Spleen (tissue), 7 donors: ENCODE data around the gene NDUFB7.

Source experiments
- POLR2A ChIP-seq, 3 donors: fragments of 450-650 bp; IDR thresholded peaks; one replicate each; pipeline ENCODE4 v1.5.1; 2017; ENCODE audit warnings: antibody characterized with exemption in 3 of 3, mild to moderate bottlenecking in 1 of 3
- POLR2AphosphoS5 ChIP-seq, 3 donors: sonication (generic); formaldehyde crosslinking; IDR thresholded peaks; one replicate each; pipeline ENCODE4 v1.5.1; 2017; ENCODE audit warnings: antibody characterized with exemption in 3 of 3
- TF ChIP-seq, protein P1 (sequence below), 11 experiments: fragments of 200-600 bp in 7 of 11; fragments of 450-650 bp in 4 of 11; sonication (generic) in 4 of 11; IDR thresholded peaks in 8 of 11; conservative IDR thresholded peaks in 3 of 11; 1 replicate in 7 of 11; 2 replicates in 4 of 11; pipeline versions ENCODE4 v1.4.0 to v1.8.0; 2016 to 2021; ENCODE audit warnings: antibody characterized with exemption in 11 of 11, inconsistent platforms in 4 of 11, mild to moderate bottlenecking in 1 of 11
- donor health status: DM: no; HTN: no; CAD: no; lungs with moderate emphysema.
- donor health status: DM: no; HTN: no; CAD: no.
- donor health status: DM: no; HTN: no; CAD: no.

DNA sequence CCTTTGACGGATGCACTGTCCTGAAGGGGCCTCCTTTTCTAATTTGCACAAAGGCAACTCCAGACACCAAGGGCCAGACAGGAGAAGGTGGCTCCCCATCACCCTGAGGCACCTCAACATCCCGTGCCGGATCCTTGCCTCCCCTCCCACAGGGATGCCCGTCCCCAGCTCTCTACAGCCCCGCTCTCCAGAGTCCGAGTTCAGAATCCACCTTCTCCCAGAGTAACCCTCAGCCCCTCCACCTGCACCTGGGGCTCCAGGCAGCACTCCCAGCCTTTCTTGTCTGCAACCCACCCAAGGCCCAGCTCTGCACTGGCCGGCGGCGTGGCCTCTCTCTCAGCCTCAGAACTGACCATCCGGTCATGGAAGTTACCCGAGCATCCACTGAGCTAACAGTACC lies 4.8 kb downstream of the NDUFB7 start:
- TF ChIP-seq POLR2A (IDR thresholded peaks at IDR 0.05) = no peak
- TF ChIP-seq, protein P1, sequence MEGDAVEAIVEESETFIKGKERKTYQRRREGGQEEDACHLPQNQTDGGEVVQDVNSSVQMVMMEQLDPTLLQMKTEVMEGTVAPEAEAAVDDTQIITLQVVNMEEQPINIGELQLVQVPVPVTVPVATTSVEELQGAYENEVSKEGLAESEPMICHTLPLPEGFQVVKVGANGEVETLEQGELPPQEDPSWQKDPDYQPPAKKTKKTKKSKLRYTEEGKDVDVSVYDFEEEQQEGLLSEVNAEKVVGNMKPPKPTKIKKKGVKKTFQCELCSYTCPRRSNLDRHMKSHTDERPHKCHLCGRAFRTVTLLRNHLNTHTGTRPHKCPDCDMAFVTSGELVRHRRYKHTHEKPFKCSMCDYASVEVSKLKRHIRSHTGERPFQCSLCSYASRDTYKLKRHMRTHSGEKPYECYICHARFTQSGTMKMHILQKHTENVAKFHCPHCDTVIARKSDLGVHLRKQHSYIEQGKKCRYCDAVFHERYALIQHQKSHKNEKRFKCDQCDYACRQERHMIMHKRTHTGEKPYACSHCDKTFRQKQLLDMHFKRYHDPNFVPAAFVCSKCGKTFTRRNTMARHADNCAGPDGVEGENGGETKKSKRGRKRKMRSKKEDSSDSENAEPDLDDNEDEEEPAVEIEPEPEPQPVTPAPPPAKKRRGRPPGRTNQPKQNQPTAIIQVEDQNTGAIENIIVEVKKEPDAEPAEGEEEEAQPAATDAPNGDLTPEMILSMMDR (IDR thresholded peaks at IDR 0.05 in 8 of 11, conservative IDR thresholded peaks at IDR 0.05 in 3 of 11) = no peak
- no peak for TF ChIP-seq POLR2AphosphoS5 (IDR thresholded peaks at IDR 0.05)
